Fibroblast of mammary gland (primary cell): Measurements from ENCODE around the gene RFT1.
"Not testable (repeated sequence)": the region's sequence is repeated elsewhere in the genome, so short reads cannot be mapped to it uniquely, and the experiment has no call there.

Experiments used
- DNase-seq: peaks from one replicate; pipeline ENCODE4 v3.0.0-alpha.2; 2010; ENCODE audit warnings: low read depth
- H3K4me3 ChIP-seq: 2 replicates; pipeline ENCODE4 v1.5.1; 2011; ENCODE audit warnings: low read depth, mild to moderate bottlenecking, low read length, moderate library complexity; ENCODE audit not compliant: control insufficient read depth
- CTCF ChIP-seq: conservative IDR thresholded peaks from 2 replicates; pipeline ENCODE4 v1.5.1; 2011; ENCODE audit warnings: low read depth, low read length, inconsistent platforms; ENCODE audit not compliant: control insufficient read depth, insufficient read depth

The RFT1 gene

GRCh38 chr3:53151870-53152660 is 21.8 kb upstream of the RFT1 start:
- no peak overlapping the region for H3K4me3 ChIP-seq
- TF ChIP-seq CTCF: no peak
- no peak for DNase-seq

- H3K4me3 ChIP-seq: no peak overlapping the region
- no peak for DNase-seq
- no peak for TF ChIP-seq CTCF
Observed at GRCh38 chr3:53151465-53151864, 21.2 kb upstream of the RFT1 start.

GRCh38 chr3:53151086-53151438 is 20.8 kb upstream of the RFT1 start:
- not testable (repeated sequence) for H3K4me3 ChIP-seq, DNase-seq

- TF ChIP-seq CTCF: no peak
- H3K4me3 ChIP-seq: no peak overlapping the region
- peak; percentile 82 for DNase-seq
Observed at GRCh38 chr3:53150247-53151085, 20.2 kb upstream of the RFT1 start.

GRCh38 chr3:53149699-53150098 is 19.5 kb upstream of the RFT1 start:
- DNase-seq: no peak
- no peak for TF ChIP-seq CTCF
- no peak overlapping the region for H3K4me3 ChIP-seq

- DNase-seq: no peak
- no peak for TF ChIP-seq CTCF
- no peak overlapping the region for H3K4me3 ChIP-seq
Observed at GRCh38 chr3:53149006-53149690, 18.9 kb upstream of the RFT1 start.
